Measurements from ENCODE around the gene RNF20.

The RNF20 gene

DNA sequence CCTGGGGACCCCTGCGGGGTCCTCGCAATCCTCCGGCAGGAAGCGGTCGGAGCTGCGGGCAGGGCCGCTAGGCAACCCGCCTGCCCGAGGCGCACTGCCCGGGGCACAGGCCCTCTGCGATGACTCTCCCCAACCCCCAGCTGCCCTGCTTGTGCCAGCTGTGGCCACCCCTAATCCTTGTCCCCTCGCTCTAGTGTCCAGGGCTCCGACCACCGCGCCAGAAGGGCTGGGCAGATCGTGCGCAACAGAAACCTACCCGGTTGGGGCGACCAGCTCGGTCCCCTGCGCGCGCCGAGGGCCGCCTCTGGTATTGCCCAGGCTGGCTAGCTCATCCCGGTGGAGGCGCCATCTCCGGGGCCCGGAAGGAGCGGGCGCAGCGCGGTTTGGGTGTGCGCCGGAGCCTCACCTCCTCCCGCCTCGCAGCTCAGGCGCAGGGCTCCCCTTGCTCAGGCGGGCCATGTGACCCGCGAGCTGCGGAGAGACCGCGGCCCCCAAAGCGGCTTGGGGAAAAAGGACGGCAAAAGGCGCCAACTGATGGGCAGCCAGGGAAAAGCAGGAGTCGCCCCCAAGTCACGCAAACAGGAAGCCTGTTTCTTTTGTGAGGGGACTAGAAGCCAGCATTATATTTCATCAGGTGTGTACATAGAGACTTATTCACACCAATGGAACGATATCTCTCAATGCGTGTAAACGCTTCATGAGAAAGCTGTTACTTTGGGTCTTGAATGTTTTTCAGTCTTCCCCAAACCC is 46.8 kb upstream of the RNF20 start (continued):
- no peak for TF ChIP-seq ZNF670 (tag by site-specific recombination; IDR thresholded peaks at IDR 0.05; ENCODE audit: low read depth)
- TF ChIP-seq, protein P1, sequence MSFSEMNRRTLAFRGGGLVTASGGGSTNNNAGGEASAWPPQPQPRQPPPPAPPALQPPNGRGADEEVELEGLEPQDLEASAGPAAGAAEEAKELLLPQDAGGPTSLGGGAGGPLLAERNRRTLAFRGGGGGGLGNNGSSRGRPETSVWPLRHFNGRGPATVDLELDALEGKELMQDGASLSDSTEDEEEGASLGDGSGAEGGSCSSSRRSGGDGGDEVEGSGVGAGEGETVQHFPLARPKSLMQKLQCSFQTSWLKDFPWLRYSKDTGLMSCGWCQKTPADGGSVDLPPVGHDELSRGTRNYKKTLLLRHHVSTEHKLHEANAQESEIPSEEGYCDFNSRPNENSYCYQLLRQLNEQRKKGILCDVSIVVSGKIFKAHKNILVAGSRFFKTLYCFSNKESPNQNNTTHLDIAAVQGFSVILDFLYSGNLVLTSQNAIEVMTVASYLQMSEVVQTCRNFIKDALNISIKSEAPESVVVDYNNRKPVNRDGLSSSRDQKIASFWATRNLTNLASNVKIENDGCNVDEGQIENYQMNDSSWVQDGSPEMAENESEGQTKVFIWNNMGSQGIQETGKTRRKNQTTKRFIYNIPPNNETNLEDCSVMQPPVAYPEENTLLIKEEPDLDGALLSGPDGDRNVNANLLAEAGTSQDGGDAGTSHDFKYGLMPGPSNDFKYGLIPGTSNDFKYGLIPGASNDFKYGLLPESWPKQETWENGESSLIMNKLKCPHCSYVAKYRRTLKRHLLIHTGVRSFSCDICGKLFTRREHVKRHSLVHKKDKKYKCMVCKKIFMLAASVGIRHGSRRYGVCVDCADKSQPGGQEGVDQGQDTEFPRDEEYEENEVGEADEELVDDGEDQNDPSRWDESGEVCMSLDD (tag by site-specific recombination; IDR thresholded peaks at IDR 0.05): peak; percentile 72; the same call in 1 of the 2 replicates
- peak; percentile 58 for TF ChIP-seq SP2 (tag by site-specific recombination; IDR thresholded peaks at IDR 0.05)
- 0 out of 2 replicates have a peak, but pooled peaks have one; percentile 53 for TF ChIP-seq ZNF2 (tag by site-specific recombination; IDR thresholded peaks at IDR 0.05)
- peak; percentile 45 for TF ChIP-seq ZNF510 (tag by site-specific recombination; IDR thresholded peaks at IDR 0.05; ENCODE audit: insufficient replicate concordance)
- TF ChIP-seq, protein P2, sequence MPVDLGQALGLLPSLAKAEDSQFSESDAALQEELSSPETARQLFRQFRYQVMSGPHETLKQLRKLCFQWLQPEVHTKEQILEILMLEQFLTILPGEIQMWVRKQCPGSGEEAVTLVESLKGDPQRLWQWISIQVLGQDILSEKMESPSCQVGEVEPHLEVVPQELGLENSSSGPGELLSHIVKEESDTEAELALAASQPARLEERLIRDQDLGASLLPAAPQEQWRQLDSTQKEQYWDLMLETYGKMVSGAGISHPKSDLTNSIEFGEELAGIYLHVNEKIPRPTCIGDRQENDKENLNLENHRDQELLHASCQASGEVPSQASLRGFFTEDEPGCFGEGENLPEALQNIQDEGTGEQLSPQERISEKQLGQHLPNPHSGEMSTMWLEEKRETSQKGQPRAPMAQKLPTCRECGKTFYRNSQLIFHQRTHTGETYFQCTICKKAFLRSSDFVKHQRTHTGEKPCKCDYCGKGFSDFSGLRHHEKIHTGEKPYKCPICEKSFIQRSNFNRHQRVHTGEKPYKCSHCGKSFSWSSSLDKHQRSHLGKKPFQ (tag by site-specific recombination; IDR thresholded peaks at IDR 0.05): peak; percentile 97
- peak; percentile 29; the same call in 1 of the 2 replicates for TF ChIP-seq GLIS1 (tag by site-specific recombination; IDR thresholded peaks at IDR 0.05)
- peak; percentile 82 for TF ChIP-seq PATZ1 (tag by site-specific recombination; IDR thresholded peaks at IDR 0.05)
- peak; percentile 83 for TF ChIP-seq PRDM4 (tag by site-specific recombination; IDR thresholded peaks at IDR 0.05)
- TF ChIP-seq ZNF10 (tag by site-specific recombination; IDR thresholded peaks at IDR 0.05): 0 out of 2 replicates have a peak, but pooled peaks have one; percentile 6
- TF ChIP-seq ZNF121 (tag by site-specific recombination; IDR thresholded peaks at IDR 0.05): no peak

DNA sequence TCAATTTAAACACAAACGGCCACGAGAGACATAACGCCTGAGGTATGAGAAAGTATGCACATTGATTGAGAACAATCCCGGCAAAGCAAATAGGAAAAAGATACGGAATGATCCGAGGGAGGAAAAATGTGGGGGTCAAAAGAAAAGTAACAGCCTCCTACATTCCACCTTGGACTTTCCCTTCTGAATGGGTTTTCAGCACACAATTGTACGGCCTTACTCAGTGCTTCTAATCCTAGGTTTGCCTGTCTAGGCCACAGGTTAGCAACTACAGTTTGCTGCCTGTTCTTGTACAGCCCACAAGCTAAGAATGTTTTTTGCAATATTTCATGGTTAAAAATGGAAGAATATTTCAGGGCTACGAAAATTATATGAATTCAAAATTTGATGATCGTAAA is 46.2 kb upstream of the RNF20 start:
- H3K9me3 ChIP-seq (ENCODE audit: control insufficient read depth, insufficient read depth, low read depth, low read length): no peaks in the 10 kb centered on the region
- POLR2A ChIA-PET: interaction anchor here (1.5 to 2.5 kb wide), 2 partner anchors 26 to 46 kb away, joined by 4 to 17 read pairs; partner anchors contain the start of gene RNF20
- no peaks in the 10 kb centered on the region for H3K4me1 ChIP-seq (ENCODE audit: control insufficient read depth, insufficient read depth, low read length)
- no peak overlapping the region for H3K27ac ChIP-seq (ENCODE audit: extremely low read depth, low read depth, low read length)
- H3K36me3 ChIP-seq (ENCODE audit: control insufficient read depth in 2 of 2, insufficient read depth in 1 of 2, low read length in 2 of 2): no peaks in the 10 kb centered on the region
- no peak overlapping the region for H3K4me3 ChIP-seq (ENCODE audit: low read depth, low read length)
- CTCF ChIA-PET: interaction anchor here (0.6 to 3.9 kb wide), 9 partner anchors 10 to 45 kb away, joined by 3 to 21 read pairs (median 5); no protein-coding TSS in a partner anchor
- no peak for TF ChIP-seq ZSCAN30 (tag by site-specific recombination; IDR thresholded peaks at IDR 0.05)
- TF ChIP-seq ZNF16 (tag by site-specific recombination; IDR thresholded peaks at IDR 0.05; ENCODE audit: low read depth): no peak
- no peak for TF ChIP-seq ZNF792 (tag by site-specific recombination; IDR thresholded peaks at IDR 0.05)
- no peak for TF ChIP-seq MZF1 (tag by site-specific recombination; IDR thresholded peaks at IDR 0.05; ENCODE audit: borderline replicate concordance)
- TF ChIP-seq ATF2 (tag by site-specific recombination; IDR thresholded peaks at IDR 0.05; ENCODE audit: low read depth): no peak
- TF ChIP-seq ZNF341 (tag by site-specific recombination; IDR thresholded peaks at IDR 0.05; ENCODE audit: low read depth): peak; percentile 70; the same call in 1 of the 2 replicates
- TF ChIP-seq GLIS1 (tag by site-specific recombination; IDR thresholded peaks at IDR 0.05): no peak
- no peak for TF ChIP-seq KLF9 (tag by site-specific recombination; IDR thresholded peaks at IDR 0.05; ENCODE audit: low read depth)
- TF ChIP-seq, protein P3, sequence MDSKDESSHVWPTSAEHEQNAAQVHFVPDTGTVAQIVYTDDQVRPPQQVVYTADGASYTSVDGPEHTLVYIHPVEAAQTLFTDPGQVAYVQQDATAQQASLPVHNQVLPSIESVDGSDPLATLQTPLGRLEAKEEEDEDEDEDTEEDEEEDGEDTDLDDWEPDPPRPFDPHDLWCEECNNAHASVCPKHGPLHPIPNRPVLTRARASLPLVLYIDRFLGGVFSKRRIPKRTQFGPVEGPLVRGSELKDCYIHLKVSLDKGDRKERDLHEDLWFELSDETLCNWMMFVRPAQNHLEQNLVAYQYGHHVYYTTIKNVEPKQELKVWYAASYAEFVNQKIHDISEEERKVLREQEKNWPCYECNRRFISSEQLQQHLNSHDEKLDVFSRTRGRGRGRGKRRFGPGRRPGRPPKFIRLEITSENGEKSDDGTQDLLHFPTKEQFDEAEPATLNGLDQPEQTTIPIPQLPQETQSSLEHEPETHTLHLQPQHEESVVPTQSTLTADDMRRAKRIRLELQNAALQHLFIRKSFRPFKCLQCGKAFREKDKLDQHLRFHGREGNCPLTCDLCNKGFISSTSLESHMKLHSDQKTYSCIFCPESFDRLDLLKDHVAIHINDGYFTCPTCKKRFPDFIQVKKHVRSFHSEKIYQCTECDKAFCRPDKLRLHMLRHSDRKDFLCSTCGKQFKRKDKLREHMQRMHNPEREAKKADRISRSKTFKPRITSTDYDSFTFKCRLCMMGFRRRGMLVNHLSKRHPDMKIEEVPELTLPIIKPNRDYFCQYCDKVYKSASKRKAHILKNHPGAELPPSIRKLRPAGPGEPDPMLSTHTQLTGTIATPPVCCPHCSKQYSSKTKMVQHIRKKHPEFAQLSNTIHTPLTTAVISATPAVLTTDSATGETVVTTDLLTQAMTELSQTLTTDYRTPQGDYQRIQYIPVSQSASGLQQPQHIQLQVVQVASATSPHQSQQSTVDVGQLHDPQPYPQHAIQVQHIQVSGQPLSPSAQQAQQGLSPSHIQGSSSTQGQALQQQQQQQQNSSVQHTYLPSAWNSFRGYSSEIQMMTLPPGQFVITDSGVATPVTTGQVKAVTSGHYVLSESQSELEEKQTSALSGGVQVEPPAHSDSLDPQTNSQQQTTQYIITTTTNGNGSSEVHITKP (tag by site-specific recombination; IDR thresholded peaks at IDR 0.05): peak; percentile 83
- no peak for TF ChIP-seq ZNF416 (tag by site-specific recombination; IDR thresholded peaks at IDR 0.05)
- TF ChIP-seq PRDM1 (tag by site-specific recombination; IDR thresholded peaks at IDR 0.05): peak; percentile 42; the same call in 1 of the 2 replicates

Measured in HEK293 (cell line).